ACC112 (cell line): ENCODE measurements around the gene PHF14.
"Not testable (repeated sequence)": the region's sequence is repeated elsewhere in the genome, so short reads cannot be mapped to it uniquely, and the experiment has no call there.

Experiments
- H2AFZ ChIP-seq: fragments of 200-600 bp; sonication (generic); one replicate; pipeline ENCODE4 v1.6.0; 2017; ENCODE audit warnings: antibody characterized with exemption, low read length; ENCODE audit not compliant: unreplicated experiment
- H3K27ac ChIP-seq: fragments of 200-600 bp; sonication (generic); 2 replicates; pipeline ENCODE4 v1.5.1; 2014; ENCODE audit warnings: low read depth, mild to moderate bottlenecking, antibody characterized with exemption, low read length, moderate library complexity
- H3K27me3 ChIP-seq: fragments of 200-600 bp; sonication (generic); 2 replicates; pipeline ENCODE4 v1.6.1; 2014; ENCODE audit warnings: mild to moderate bottlenecking, antibody characterized with exemption, low read length, moderate library complexity, mixed read lengths; ENCODE audit not compliant: insufficient read depth
- H3K36me3 ChIP-seq: fragments of 200-600 bp; sonication (generic); 2 replicates; pipeline ENCODE4 v1.6.1; 2016; ENCODE audit warnings: mild to moderate bottlenecking, antibody characterized with exemption, low read length, moderate library complexity, mixed read lengths; ENCODE audit not compliant: insufficient read depth
- H3K4me1 ChIP-seq: fragments of 200-600 bp; sonication (generic); one replicate; pipeline ENCODE4 v1.6.1; 2016; ENCODE audit warnings: low read length, mixed read lengths; ENCODE audit not compliant: insufficient read depth, unreplicated experiment, control insufficient read depth
- H3K4me3 ChIP-seq: fragments of 200-600 bp; sonication (generic); 2 replicates; pipeline ENCODE4 v1.5.1; 2014; ENCODE audit warnings: mild to moderate bottlenecking, low read depth, low read length
- H3K79me2 ChIP-seq: fragments of 200-600 bp; sonication (generic); one replicate; pipeline ENCODE4 v1.6.0; 2016; ENCODE audit warnings: low read length; ENCODE audit not compliant: control insufficient read depth, unreplicated experiment, insufficient read depth

Gene PHF14

DNA sequence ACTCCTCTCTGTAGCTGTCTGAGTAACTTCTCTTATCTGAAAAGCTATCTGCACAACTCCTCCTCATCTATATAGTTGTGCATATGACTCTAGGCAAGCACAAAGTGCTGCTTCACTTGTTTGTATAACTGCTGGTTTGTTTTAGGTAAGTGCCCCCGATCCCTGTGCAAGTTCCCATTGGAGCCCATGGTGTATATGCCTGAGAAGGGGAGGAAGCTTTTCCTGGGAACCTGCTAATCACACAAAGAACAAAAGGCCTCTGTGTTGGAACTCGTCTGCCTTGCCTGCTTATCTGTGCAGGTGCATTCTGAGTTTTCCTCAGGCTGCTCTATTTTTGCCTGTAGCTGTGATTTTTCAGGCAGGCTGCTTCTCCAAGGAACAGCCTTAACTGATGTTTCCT lies 23.2 kb upstream of the PHF14 start:
- Histone ChIP-seq H3K79me2 (no peaks in the 10 kb centered on the region), H2AFZ (no peak overlapping the region), H3K4me3 (no peak overlapping the region), H3K27me3 (peaks cover 24% of the 10 kb centered on the region; the same call in 1 of the 2 replicates), H3K4me1 (no peaks in the 10 kb centered on the region), H3K36me3 (no peaks in the 10 kb centered on the region), H3K27ac (no peak overlapping the region)

DNA sequence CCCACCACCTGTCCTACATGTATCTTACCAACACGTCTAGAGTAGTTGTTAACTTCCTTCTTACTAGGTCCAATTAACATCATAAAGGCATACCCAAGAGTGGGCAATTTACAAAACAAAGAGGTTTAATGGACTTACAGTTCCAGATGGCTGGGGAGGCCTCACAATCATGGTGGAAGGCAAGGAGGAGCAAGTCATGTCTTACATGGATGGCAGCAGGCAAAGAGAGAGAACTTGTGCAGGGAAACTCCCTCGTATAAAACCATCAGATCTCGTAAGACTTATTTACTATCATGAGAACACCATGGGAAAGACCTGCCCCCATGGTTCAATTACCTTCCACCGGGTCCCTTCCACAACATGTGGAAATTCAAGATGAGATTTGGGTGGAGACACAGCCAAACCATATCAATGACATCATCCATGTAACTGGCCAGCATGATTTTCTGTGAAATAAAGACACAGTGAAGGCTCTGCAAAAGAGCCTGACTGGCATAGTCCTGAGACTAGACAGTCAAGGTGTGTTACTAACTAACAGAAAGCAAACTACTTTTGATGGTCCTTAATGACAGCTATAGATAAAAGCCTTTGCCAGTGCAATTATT lies 22.6 kb upstream of the PHF14 start:
- H3K27ac ChIP-seq, H3K79me2 ChIP-seq: not testable (repeated sequence)
- H3K27me3 ChIP-seq, result peaks cover 24% of the 10 kb centered on the region; the same call in 1 of the 2 replicates

DNA sequence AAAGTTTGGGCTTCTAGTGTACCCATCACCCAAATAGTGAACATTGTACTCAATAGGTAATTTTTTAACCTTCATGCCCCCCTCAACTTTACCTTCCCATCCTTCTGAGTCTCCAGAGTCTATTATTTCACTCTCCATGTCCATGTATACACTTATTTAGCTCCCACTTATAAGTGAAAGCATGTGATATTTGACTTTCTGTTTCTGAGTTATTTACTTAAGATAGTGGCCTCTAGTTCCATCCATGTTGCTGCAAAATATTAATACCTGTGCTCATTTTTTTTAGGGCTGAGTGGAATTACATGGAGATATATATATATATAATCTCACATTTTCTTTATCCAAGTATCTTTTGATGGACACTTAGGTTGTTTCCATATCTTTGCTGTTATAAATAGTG lies 21.1 kb upstream of the PHF14 start:
- Histone ChIP-seq H3K4me3 (no peak overlapping the region), H3K27ac (no peak overlapping the region), H3K4me1 (no peaks in the 10 kb centered on the region), H3K27me3 (peaks cover 24% of the 10 kb centered on the region; the same call in 1 of the 2 replicates), H3K36me3 (no peaks in the 10 kb centered on the region), H2AFZ (no peak overlapping the region), H3K79me2 (no peaks in the 10 kb centered on the region)

More for the DNA sequence above, 22.6 kb upstream of the PHF14 start:
- H2AFZ ChIP-seq, H3K4me1 ChIP-seq, H3K36me3 ChIP-seq, H3K4me3 ChIP-seq: not testable (repeated sequence)

DNA sequence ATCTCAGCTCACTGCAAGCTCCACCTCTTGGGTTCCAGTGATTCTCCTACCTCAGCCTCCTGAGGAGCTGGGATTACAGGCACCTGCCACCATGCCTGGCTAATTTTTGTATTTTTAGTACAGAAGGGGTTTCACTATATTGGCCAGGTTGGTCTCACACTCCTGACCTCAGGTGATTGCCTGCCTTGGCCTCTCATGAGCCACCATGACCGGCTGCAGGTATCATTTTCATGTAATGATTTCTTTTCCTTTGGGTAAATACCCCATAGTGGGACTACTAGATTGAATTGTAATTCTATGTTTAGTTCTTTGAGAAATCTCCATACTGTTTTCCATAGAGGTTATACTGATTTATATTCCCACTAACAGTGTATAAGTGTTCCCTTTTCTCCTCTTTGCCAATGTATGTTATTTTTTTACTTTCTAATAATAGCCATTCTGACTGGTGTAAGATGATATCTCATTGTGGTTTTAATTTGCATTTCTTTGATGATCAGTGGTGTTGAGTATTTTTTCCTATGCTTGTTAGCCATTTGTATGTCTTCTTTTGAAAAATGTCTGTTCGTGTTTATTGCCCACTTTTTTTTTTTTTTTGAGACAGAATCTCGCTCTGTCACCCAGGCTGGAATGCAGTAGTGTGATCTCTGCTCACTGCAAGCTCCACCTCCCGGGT lies 20.5 kb upstream of the PHF14 start:
- H3K27me3 ChIP-seq, result peaks cover 24% of the 10 kb centered on the region; the same call in 1 of the 2 replicates
- not testable (repeated sequence) for H3K79me2 ChIP-seq, H3K36me3 ChIP-seq, H3K4me1 ChIP-seq, H3K27ac ChIP-seq, H2AFZ ChIP-seq, H3K4me3 ChIP-seq

DNA sequence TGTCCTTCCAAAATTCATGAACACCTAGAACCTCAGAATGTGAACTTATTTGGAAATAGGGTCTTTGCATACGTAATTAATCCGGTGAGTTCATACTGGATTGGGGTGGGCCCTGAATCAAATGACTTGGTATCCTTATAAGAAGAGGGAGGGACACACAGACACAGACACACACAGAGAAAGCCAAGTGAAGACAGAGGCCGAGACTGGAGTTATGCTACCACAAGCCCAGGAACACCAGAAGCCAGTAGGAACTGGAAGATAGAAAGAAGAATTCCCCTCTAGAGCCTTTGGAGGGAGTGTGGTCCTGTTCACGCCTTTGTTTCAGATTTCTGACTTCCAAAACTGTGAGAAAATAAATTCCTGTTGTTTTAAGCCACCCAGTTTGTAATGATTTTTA lies 17.1 kb upstream of the PHF14 start:
- H3K27me3 ChIP-seq, result peaks cover 2% of the 10 kb centered on the region; the same call in 1 of the 2 replicates
- peak overlapping the region; percentile 81 for H2AFZ ChIP-seq

DNA sequence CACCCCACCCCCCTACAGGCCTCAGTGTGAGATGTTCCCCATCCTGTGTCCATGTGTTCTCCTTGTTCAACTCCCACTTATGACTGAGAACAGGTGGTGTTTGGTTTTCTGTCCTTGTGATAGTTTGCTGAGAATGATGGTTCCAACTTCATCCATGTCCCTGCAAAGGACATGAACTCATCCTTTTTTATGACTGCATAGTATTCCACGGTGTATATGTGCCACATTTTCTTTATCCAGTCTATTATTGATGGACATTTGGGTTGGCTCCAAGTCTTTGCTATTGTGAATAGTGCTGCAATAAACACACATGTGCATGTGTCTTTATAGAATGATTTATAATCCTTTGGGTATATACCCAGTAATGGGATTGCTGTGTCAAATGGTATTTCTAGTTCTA lies 13.4 kb upstream of the PHF14 start:
- not testable (repeated sequence) for H3K79me2 ChIP-seq, H2AFZ ChIP-seq, H3K27me3 ChIP-seq, H3K27ac ChIP-seq, H3K36me3 ChIP-seq, H3K4me3 ChIP-seq, H3K4me1 ChIP-seq

More for the DNA sequence above, 17.1 kb upstream of the PHF14 start:
- no peaks in the 10 kb centered on the region for H3K79me2 ChIP-seq
- no peaks in the 10 kb centered on the region for H3K36me3 ChIP-seq
- H3K4me3 ChIP-seq, result peak overlapping the region; percentile 29; the same call in 1 of the 2 replicates
- H3K4me1 ChIP-seq, result no peaks in the 10 kb centered on the region
- H3K27ac ChIP-seq, result no peak overlapping the region

DNA sequence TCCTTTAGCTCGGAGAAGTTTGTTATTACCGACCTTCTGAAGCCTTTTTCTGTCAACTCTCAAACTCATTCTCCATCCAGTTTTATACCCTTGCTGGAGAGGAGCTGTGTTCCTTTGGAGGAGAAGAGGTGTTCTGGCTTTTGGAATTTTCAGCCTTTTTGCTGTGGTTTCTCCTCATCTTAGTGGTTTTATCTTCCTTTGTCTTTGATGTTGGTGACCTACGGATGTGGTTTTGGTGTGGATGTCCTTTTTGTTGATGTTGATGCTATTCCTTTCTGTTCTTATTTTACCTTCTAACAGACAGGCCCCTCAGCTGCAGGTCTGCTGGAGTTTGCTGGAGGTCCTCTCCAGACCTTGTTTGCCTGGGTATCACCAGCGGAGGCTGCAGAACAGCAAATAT lies 8.7 kb upstream of the PHF14 start:
- H2AFZ ChIP-seq, H3K36me3 ChIP-seq, H3K27ac ChIP-seq, H3K4me1 ChIP-seq, H3K79me2 ChIP-seq, H3K4me3 ChIP-seq: not testable (repeated sequence)
- H3K27me3 ChIP-seq, result peaks cover 44% of the 10 kb centered on the region

DNA sequence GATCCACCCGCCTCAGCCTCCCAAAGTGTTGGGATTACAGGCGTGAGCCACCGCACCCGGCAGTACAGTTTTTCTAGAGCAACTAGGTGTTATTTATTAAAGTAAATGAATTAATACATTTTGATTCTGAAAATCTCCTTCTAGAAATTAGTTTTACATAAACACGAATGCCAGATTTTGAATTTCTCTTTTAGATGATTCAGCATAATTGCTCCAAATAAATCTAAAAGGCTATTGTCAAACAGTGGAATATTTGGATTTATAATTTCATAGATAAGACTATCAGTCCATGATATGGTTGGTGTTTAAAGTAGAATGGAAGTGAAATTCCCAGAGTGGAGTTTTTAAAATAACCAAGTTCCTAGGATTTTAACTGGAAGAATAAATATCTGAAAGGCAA lies 1.5 kb upstream of the PHF14 start:
- no peak overlapping the region for H3K27ac ChIP-seq
- peaks cover 26% of the 10 kb centered on the region for H3K27me3 ChIP-seq
- no peak overlapping the region for H2AFZ ChIP-seq
- 0 out of 2 replicates have a peak, but pooled peaks cover 6% of the 10 kb centered on the region for H3K36me3 ChIP-seq
- H3K79me2 ChIP-seq, result peaks cover 9% of the 10 kb centered on the region
- H3K4me1 ChIP-seq, result no peaks in the 10 kb centered on the region
- H3K4me3 ChIP-seq, result no peak overlapping the region

DNA sequence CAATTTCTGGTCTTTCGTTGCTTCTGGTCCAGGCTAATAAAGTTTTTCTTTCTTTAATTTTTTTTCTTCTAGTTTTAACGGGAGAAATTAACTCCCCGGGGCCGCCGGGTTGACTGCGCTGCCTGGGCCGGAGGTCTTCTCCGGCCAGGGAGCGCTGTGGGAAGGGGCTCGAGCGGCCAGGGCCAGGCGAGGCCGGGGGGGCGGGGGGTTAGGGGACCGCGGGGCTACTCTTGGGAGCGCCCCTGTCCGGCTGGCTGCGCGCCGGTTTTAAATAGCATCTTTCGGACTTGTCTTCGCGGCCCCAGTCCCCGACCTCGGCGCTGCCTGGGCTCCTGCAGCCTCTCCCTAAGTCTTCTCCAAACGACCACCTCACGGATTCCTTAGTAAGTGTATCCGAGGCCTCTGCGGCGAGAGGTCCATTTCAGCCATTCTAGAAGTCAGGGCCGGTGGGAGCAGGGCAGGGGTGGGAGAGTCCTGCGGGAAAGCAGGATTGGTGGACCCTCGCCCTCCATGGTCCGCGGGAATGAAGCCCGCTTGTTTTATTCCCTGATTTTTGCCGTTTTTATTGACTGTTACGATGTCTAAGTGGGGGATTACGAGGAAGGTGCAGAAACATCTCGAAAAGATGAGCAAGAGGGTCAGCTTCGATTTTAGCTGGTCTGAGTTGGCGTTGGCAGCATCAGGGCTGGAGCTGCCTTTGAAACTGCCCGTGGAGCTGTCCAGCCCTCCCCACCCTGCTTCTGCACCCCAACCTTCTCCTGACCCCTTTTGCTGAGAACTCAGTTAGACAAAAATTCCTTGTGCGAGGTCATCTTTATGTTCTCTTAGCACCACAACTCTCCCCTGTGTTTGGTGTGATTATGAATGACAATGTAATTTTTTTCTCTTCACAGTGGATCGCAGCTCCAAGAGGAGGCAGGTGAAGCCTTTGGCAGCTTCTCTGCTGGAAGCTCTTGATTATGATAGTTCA lies 555 bp downstream of the PHF14 start:
- Histone ChIP-seq H3K79me2 (peaks cover 15% of the 10 kb centered on the region), H3K27me3 (peaks cover 8% of the 10 kb centered on the region; the same call in 1 of the 2 replicates), H3K27ac (no peak overlapping the region), H3K4me1 (no peaks in the 10 kb centered on the region), H3K4me3 (peak overlapping the region; percentile 100), H3K36me3 (peaks cover 6% of the 10 kb centered on the region; the same call in 1 of the 2 replicates), H2AFZ (peak overlapping the region; percentile 97)

DNA sequence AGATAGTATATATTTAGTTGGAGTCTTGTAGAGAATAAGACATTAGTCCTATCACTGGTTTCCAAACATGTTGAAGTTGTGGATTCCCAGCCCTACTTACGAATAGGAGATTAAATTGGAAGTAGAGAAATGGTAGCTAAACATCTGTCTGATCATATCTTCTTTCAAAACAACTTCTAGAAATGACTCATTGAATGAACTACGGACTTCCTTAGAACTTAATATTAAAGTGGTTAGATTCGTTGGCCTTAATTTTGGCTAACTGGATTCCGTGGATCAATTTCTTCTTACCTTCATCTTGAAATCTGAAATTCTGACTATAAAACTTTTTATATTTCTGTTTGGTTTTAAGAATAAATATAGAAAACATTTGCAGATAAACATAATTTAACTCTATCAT lies 3.4 kb downstream of the PHF14 start:
- Histone ChIP-seq H2AFZ (no peak overlapping the region), H3K27me3 (no peaks in the 10 kb centered on the region), H3K4me1 (no peaks in the 10 kb centered on the region), H3K27ac (no peak overlapping the region), H3K79me2 (peaks cover 18% of the 10 kb centered on the region), H3K36me3 (peaks cover 6% of the 10 kb centered on the region; the same call in 1 of the 2 replicates), H3K4me3 (no peak overlapping the region)
